OCI-LY7 (cell line): Measurements from ENCODE around the gene KCNK16. TPM values are rescaled to one million over a fixed set of nuclear protein-coding genes. Genes with fewer than 3 reads are reported as not detected.
A peak's percentile ranks its signal among the peaks of the same experiment; 100 is the strongest.

Experiments used
- BruUV-seq: library from RNA; stranded (reverse); fragments of 400-500 nt; replicated peaks from 2 replicates; lab custom pipeline; 2021; lab: Mats Ljungman, UMichigan
- CTCF ChIA-PET: fragments of 300-600 bp; sonication (Branson Sonifier 250); formaldehyde crosslinking; loops from one replicate; lab custom pipeline; 2022; ENCODE audit warnings: antibody characterized with exemption; ENCODE audit not compliant: unreplicated experiment; lab: Charles Lee
- POLR2A ChIA-PET: fragments of 300-600 bp; sonication (Branson Sonifier 250); formaldehyde crosslinking; loops from one replicate; lab custom pipeline; 2022; ENCODE audit warnings: antibody characterized with exemption; lab: Charles Lee
- DNase-seq: peaks from one replicate; pipeline ENCODE4 v3.0.0-alpha.2; 2015; ENCODE audit warnings: low spot score
- H2AFZ ChIP-seq: fragments of 200-600 bp; sonication (generic), shearing (Covaris generic); 2 replicates; pipeline ENCODE4 v1.6.1; 2014; ENCODE audit warnings: mild to moderate bottlenecking, antibody characterized with exemption, low read length, moderate library complexity
- H3K27ac ChIP-seq: fragments of 200-600 bp; sonication (generic); 2 replicates; pipeline ENCODE4 v1.5.1; 2014; ENCODE audit warnings: mixed run types, low read depth, mild to moderate bottlenecking, moderate library complexity, low read length, inconsistent platforms; ENCODE audit not compliant: poor library complexity, severe bottlenecking
- H3K36me3 ChIP-seq: fragments of 200-600 bp; sonication (generic); 2 replicates; pipeline ENCODE4 v1.6.1; 2014; ENCODE audit warnings: mild to moderate bottlenecking, antibody characterized with exemption, low read length, moderate library complexity, mixed read lengths; ENCODE audit not compliant: insufficient read depth
- H3K4me1 ChIP-seq: fragments of 200-600 bp; sonication (generic); 2 replicates; pipeline ENCODE4 v1.5.1; 2014; ENCODE audit warnings: mild to moderate bottlenecking, low read length; ENCODE audit not compliant: insufficient read depth, poor library complexity, severe bottlenecking
- H3K4me2 ChIP-seq: fragments of 200-600 bp; sonication (generic); 2 replicates; pipeline ENCODE4 v1.6.1; 2014; ENCODE audit warnings: mild to moderate bottlenecking, low read length
- H3K4me3 ChIP-seq: fragments of 200-600 bp; sonication (generic); 2 replicates; pipeline ENCODE4 v1.5.1; 2014; ENCODE audit warnings: mild to moderate bottlenecking, low read depth, low read length; ENCODE audit not compliant: poor library complexity, severe bottlenecking
- H3K79me2 ChIP-seq: fragments of 200-600 bp; sonication (generic); 2 replicates; pipeline ENCODE4 v1.6.1; 2016; ENCODE audit warnings: low read depth, mild to moderate bottlenecking, low read length, moderate library complexity, mixed read lengths; ENCODE audit not compliant: insufficient read depth
- H3K9me2 ChIP-seq: fragments of 200-600 bp; sonication (generic); 2 replicates; pipeline ENCODE4 v1.6.1; 2016; ENCODE audit warnings: mild to moderate bottlenecking, low read length, mixed read lengths; ENCODE audit not compliant: insufficient read depth
- H3K9me3 ChIP-seq: fragments of 200-600 bp; sonication (generic); 2 replicates; pipeline ENCODE4 v1.6.1; 2014; ENCODE audit warnings: mild to moderate bottlenecking, mixed run types, low read length, mixed read lengths
- H4K20me1 ChIP-seq: fragments of 200-600 bp; sonication (generic); 2 replicates; pipeline ENCODE4 v1.6.1; 2014; ENCODE audit warnings: mild to moderate bottlenecking, antibody characterized with exemption, low read length, moderate library complexity, mixed read lengths; ENCODE audit not compliant: insufficient read depth
- EZH2phosphoT487 ChIP-seq: fragments of 200-600 bp; sonication (generic); IDR thresholded peaks from 2 replicates; pipeline ENCODE4 v1.6.1; 2018; ENCODE audit warnings: low read depth, borderline replicate concordance, mild to moderate bottlenecking, mixed run types, antibody characterized with exemption, low read length, moderate library complexity, mixed read lengths
- intact Hi-C: fragments of 100-400 bp; cut with micrococcal nuclease; formaldehyde crosslinking; loops from one replicate; pipeline ENCODE4 v1.10.0; 2022; ENCODE audit not compliant: unreplicated experiment
- total RNA-seq, 2 experiments: library from RNA; depleted of rRNA in 1 of 2; stranded (reverse); fragments of >200 nt in 1 of 2; shearing (Covaris generic) in 1 of 2; gene quantifications; 2 replicates each; pipeline ENCODE4 v1.2.3, GENCODE V29; 2014 to 2022
- TF ChIP-seq, protein P1 (sequence below): fragments of 200-600 bp; sonication (generic); conservative IDR thresholded peaks from 2 replicates; pipeline ENCODE4 v1.5.1; 2014; ENCODE audit warnings: mild to moderate bottlenecking, antibody characterized with exemption, low read length, moderate library complexity, mixed read lengths

KCNK16 gene
- total RNA-seq, 2 experiments from 2014 or later: not detected

- Histone ChIP-seq H2AFZ (no peak overlapping the region), H3K79me2 (no peaks in the 10 kb centered on the region), H3K27ac (no peak overlapping the region), H3K36me3 (no peaks in the 10 kb centered on the region), H3K9me3 (no peaks in the 10 kb centered on the region), H4K20me1 (no peaks in the 10 kb centered on the region), H3K4me2 (no peak overlapping the region), H3K4me1 (no peaks in the 10 kb centered on the region), H3K4me3 (no peak overlapping the region), H3K9me2 (no peaks in the 10 kb centered on the region)
- peak; percentile 47 for DNase-seq
- ChIA-PET CTCF (no interaction called here), POLR2A (no interaction called here)
- no peak for TF ChIP-seq EZH2phosphoT487
- TF ChIP-seq, protein P1, sequence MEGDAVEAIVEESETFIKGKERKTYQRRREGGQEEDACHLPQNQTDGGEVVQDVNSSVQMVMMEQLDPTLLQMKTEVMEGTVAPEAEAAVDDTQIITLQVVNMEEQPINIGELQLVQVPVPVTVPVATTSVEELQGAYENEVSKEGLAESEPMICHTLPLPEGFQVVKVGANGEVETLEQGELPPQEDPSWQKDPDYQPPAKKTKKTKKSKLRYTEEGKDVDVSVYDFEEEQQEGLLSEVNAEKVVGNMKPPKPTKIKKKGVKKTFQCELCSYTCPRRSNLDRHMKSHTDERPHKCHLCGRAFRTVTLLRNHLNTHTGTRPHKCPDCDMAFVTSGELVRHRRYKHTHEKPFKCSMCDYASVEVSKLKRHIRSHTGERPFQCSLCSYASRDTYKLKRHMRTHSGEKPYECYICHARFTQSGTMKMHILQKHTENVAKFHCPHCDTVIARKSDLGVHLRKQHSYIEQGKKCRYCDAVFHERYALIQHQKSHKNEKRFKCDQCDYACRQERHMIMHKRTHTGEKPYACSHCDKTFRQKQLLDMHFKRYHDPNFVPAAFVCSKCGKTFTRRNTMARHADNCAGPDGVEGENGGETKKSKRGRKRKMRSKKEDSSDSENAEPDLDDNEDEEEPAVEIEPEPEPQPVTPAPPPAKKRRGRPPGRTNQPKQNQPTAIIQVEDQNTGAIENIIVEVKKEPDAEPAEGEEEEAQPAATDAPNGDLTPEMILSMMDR: peak; percentile 84
- BruUV-seq: no TSS peak
- intact Hi-C loops: loop anchor here (5.0 kb wide), 1 partner anchor 544 kb away; no protein-coding TSS in a partner anchor
Observed at GRCh38 chr6:39347906-39348585, 25.5 kb upstream of the KCNK16 start.

- BruUV-seq: no TSS peak
- Histone ChIP-seq H3K36me3 (no peaks in the 10 kb centered on the region), H3K9me3 (no peaks in the 10 kb centered on the region), H3K4me2 (no peak overlapping the region), H3K9me2 (no peaks in the 10 kb centered on the region), H4K20me1 (no peaks in the 10 kb centered on the region), H3K4me1 (no peaks in the 10 kb centered on the region), H2AFZ (no peak overlapping the region), H3K27ac (no peak overlapping the region), H3K4me3 (no peak overlapping the region), H3K79me2 (no peaks in the 10 kb centered on the region)
- ChIA-PET POLR2A (interaction anchor here (0.6 kb wide), 1 partner anchor 28 kb away, joined by 3 read pairs; no protein-coding TSS in a partner anchor), CTCF (no interaction called here)
- TF ChIP-seq, protein P1: no peak
- no peak for TF ChIP-seq EZH2phosphoT487
- intact Hi-C loops: loop anchor here (5.0 kb wide), 1 partner anchor 545 kb away; no protein-coding TSS in a partner anchor
- no peak for DNase-seq
Observed at GRCh38 chr6:39347206-39347605, 24.7 kb upstream of the KCNK16 start.

DNA sequence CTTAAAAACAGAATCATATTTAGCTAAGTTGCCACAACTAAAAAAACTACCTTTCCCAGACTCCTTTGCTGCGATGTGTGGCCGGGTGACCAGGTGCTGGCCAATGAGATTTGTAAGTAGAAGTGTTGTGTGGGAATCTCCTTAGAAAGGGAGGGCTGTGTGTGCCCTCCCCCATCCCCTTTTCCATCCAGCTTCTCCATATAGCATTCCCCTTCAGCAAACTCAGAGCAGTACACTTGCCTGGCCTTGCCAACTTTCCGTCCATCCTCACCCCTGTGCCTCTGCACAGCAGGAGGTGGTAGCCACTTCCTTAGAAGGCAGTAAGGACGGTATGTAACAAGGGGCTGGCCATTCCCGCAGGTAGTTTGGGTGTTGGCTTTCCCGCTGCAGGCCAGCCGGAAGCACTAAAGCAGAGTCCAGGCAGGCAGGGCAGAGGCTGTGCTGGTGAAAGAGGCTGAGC is 22.3 kb upstream of the KCNK16 start:
- no peaks in the 10 kb centered on the region for H3K4me1 ChIP-seq
- no peaks in the 10 kb centered on the region for H3K79me2 ChIP-seq
- POLR2A ChIA-PET: no interaction called here
- no peak overlapping the region for H3K4me2 ChIP-seq
- CTCF ChIA-PET: interaction anchor here (0.8 kb wide), 1 partner anchor 17 kb away, joined by 3 read pairs; no protein-coding TSS in a partner anchor
- no peaks in the 10 kb centered on the region for H3K9me3 ChIP-seq
- intact Hi-C loops: loop anchor here (5.0 kb wide), 1 partner anchor 547 kb away; no protein-coding TSS in a partner anchor
- H3K27ac ChIP-seq: no peak overlapping the region
- DNase-seq: no peak
- H2AFZ ChIP-seq: no peak overlapping the region
- no peaks in the 10 kb centered on the region for H3K36me3 ChIP-seq
- H3K4me3 ChIP-seq: no peak overlapping the region
- H4K20me1 ChIP-seq: no peaks in the 10 kb centered on the region
- TF ChIP-seq EZH2phosphoT487: no peak
- TF ChIP-seq, protein P1: no peak
- BruUV-seq: no TSS peak
- no peaks in the 10 kb centered on the region for H3K9me2 ChIP-seq
